GM21423 (cell line): ENCODE results near the gene GABRG3.

Experiments
- ATAC-seq: cut with Tn5 transposase; IDR thresholded peaks from one replicate; pipeline ENCODE4 v1.9.1; 2021; ENCODE audit warnings: mild to moderate bottlenecking, moderate library complexity; ENCODE audit not compliant: unreplicated experiment

Gene GABRG3

DNA sequence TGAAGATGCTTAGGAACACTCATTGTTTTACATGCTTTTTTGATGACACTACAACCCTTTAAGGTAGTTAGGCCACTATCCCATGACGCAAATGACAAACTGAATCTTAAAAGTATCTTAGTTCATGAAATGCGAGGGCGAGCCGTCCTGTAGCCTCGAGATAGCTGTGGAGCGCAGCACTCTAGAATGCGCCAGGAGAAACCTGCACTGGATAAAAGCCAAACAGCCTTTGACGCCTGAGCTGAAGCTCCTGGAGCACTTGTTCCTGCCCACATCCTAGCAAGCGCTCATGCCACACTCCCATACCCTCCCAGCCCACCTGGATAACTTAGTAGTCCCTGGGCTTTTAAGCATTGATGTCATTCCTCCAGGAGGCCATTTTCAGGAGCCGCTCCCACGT is 516.9 kb downstream of the GABRG3 start:
- ATAC-seq = no peak

DNA sequence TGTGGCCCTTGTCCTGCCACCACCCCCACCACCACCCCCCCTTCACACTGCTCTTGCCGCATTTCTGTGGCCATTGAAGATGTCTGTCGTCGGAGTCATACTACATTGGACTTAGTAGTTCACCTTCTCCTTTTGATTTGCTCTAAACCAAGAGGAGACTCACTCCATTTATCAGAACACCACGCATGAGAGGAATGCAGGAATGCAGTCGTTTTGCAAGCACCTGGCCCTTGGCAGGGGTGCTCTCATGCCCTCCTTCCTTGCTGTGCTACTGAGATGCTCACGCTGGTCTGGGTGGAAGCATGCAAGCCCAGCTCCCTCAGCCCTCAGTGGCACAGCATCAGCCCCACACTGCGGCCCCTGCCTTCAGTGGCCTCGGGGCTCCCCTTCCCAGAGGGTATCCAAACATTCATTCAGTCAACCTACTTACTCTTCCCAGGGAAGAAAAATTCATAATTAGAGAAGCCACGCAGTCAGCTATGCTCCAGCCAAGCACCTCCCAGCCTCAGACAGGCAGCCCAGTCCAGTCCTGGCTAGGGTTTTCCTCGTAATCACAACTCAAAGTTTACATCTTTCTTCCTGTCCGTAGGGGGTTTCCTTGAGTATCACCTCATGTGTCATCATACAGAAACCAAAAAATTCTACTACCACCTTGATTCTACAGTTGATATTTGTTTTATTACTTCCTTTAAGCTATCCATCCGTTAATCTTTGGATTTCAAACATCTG is 520.0 kb downstream of the GABRG3 start:
- no peak for ATAC-seq

DNA sequence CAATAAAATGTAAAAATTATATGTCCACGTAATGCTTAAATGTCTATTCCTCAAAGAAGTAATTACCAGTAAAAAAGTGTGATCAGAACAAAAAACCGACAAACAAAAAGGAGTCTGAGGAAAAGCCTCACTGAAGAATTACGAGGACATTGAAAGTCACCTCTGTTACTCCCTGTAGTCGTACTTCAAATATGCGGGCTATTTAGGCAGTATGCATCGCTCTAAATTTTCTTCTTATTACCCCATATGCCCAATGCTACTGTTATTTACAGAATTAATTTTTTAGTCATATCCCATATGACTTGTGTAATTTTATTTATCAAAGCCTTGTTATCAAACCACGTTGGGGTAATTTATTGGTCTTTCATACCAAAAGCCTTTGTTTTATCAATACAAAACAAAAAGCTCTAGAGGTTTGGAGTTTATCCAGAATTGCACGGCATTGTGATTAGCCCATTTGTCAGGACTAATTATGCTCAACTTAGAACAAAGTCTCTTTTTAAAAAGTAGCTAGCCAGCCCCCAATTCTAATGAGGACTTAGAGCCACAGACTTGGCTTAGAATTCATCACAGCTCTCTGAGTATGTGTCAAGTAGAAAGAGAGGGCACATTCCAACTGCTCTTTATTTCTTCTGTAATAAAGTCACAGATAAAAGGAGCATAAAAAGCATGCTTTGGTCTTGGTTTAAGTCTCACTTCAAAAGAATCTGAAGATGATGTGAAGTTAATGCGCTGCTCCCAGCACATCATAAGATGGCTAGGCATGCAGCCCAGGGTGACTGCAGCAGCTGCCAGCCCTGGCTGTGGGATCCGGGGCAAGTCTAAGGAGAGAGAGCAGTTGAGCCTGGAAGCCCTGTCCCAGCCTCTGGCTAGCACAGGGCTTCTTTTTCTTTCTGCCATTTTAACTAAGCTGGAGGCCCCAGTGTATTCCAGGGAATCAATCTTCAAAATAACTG is 521.0 kb downstream of the GABRG3 start:
- no peak for ATAC-seq

DNA sequence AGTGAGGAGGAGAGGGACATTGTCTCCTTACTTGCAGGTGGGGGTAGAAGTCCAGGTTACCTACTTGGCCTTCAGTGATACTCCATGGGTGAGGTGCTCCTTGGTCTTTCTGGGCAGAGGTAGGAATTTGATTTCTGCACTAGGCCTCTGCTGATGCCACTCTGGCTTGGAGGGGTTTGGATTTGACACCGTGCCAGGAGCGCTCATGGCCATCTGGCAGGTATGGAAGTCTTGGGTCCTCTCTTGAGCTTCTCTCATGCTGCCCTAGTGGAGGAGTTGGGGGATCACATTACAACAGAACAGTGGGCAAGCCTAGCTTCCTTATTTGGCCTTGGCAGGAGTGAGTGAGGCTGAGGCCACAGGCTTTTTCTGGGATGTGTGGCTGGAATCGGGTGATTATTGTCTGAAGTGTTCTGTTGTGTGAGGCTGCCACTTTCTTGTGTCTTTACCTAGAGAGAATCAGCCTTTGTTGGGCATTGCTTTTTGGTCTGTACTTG is 525.0 kb downstream of the GABRG3 start:
- no peak for ATAC-seq

DNA sequence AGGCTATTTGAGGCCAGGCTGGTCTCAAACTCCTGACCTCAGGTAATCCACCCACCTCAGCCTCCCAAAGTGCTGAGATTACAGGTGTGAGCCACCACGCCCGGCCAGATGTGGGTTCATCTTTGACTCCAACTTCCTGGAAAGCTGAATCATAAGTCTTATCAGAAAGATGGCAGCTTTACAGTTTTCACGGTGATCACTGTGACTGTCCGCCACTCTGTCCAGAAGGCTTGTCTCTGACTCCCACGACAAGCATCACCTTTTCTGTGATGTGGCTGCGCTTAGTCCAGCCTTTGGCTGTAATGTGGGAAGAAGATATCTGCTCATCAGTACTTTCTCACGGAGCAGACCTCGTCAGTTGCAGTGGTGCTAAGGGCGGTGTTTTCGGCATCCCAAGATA is 527.7 kb downstream of the GABRG3 start:
- ATAC-seq = no peak

DNA sequence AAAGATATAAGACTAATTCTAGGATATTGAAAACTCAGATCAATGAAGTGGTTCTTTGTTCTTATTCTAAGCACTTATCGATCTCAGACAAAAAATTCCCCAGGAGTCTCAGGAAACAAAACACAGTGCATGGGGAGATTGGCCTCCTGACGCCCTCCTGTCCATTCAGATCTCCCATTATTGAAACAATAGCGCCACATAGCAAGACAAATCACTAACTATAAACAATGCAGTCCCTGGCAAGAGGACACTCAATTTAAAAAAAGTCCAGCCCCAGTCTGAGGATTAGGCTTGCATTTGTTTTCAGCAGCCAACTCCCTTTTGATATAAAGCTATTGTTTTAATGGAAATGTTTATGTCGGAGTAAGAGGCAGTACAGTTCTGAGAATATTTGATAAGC is 528.2 kb downstream of the GABRG3 start:
- no peak for ATAC-seq

DNA sequence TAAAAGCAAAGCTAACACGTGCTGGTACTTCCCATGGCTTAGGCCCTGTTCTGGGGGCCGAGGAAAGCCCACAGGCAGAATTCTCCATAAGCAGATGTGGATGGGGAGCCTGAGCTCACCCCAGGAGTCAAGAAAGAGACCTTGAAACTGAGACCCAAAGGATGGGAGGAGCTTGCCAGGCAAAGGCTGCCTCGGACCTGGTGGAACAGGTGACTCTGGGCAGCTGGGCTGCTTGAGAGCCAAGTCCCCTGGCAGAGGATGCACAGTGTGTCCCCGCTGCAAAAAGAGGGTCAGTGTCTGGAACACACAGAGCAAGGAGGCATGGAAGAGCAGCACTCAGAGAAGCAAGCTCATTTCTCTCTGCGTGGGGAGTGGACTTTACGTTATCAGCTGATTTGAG is 528.7 kb downstream of the GABRG3 start:
- no peak for ATAC-seq

DNA sequence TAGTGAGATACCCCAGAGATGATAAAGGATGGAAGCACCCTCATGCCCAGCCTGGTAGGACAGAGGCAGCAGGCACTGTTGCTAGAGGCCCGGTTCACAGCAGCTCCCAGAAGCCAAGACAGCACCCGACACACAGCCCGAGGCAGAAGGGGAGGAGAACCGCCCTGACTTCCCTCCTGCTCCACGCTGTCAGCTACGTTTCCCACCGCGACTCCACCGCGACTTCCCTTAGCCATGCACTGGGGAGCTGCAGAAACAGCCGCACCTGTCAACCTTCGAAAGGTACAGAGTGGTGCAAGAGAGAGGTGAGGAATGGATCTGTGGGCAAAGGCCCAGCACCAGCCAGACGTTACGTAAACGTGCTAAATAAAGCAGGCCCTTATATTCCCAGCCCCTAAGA is 529.2 kb downstream of the GABRG3 start:
- ATAC-seq = no peak

DNA sequence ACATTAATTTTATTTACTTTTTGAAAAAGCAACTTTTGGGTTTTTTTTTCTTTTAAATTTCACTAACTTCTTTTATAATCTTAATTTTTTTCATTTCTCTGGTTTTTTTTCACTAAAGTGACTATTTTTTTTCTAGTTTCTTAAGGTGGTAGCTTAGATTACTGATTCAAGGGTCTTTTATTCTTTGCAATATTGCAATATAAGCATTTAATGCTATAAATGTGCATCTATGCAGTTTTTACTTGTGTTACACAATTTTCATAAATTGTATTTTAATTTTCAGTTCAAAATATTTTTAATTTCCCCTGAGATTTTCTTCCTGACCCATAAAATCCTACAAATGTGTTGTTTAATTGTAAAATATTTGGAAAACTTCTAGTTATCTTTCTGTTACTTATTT is 535.8 kb downstream of the GABRG3 start:
- no peak for ATAC-seq

DNA sequence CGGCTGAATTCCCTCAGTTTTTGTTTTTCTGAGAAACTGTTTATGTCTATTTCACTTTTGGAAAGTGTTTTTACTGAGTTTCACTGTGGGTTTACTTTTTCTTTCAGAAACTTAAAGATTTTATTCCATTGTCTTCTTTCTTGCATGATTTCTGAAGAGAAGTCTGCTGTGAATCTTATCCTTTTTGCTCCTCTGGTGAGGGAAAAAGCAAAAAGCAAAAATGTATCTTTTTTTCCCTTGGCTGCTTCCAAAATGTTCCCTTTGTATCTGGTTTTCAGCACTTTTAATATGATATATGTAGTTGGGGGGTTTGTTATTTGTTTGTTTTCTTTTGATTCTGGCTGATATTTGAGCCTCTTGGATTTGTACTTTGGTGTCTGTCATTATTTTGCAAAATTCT is 538.0 kb downstream of the GABRG3 start:
- ATAC-seq = no peak

DNA sequence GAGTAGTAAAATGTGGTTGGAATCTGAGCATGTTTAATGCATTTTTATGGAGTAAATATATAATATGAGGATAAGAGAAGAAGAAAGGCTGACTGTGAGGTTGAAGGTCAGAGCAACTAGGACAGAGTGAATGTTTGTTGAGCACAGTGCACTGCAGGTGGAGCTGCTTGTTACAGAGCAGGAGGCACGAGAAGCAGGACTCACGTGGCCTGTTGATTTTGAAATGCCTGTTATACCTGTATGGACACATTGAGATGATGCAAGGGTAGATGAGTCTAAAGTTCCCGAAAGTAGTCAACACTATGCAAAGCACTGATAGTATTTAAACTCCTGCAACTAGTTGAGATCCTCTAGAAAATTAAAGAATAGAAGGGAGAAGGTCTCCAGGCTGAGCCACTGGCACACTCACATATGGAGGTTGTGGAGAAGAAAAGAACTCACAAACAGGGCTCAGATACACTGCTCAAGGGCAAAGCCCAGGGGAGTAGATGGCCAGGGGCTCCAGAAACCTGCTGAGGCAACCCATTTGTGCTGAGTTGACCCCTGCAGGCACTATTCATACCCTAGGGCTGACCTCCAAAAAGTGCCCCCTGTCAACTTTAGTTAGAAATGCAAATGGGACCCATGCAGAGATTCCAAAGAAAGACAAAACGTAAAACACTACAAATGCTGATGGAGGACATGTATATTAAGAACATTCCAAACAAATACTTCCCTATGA is 541.5 kb downstream of the GABRG3 start:
- ATAC-seq = no peak

DNA sequence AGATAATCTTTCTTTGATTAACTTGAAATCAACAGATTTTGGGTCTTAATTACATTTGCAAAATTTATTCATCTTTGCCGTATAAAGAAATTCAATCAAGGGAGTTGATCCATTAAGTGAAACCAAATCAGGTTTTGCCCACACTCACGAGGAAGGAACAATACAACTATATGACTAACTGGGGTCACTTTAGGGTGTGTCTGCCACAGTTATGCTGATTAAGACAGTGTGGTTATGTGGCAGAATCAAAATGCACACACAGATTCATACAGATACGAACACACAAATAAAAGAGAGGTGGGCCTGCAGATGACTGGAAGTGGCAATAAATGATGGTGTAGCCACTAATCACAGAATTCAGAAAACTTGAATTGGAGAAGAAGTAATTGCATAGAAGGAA is 543.5 kb downstream of the GABRG3 start:
- ATAC-seq = no peak

DNA sequence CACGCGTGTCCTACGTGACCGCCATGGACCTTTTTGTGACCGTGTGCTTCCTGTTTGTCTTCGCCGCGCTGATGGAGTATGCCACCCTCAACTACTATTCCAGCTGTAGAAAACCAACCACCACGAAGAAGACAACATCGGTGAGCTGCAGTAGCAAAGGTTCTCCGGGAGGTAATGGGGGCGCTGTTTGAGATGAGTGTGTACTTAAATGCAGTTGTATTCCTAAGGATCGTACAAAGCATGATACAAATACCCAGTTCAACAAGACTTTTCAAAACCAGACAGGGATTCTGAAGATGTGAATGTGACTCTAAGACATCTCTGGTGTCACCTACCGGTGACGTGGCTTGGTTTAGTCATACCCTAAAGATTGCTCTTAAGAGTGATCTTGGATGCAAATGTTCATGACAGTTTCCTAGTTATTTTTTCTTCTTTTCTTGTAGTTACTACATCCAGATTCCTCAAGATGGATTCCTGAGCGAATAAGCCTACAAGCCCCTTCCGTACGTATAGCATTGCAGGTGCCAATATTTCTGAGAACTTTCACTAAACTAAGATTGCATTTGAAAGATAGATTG is 556.6 kb downstream of the GABRG3 start:
- no peak for ATAC-seq

DNA sequence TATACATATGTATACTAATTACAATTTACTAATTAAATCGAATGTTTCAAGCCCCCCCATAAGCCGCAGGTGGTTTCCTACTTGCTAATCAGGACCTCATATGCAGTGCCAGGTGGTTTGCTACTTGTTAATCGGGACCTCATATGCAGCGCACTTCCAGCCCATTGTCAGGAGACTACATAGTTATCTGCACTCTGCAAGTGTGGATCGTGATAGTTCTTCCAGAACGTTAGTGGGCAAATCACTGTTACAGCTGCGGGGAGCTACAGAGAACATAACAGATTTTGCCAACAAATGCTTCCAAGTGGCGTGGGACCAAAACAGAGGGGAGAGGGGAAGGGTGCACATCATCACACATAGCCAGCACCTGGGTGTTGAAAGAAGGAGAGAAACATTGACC is 558.4 kb downstream of the GABRG3 start:
- ATAC-seq = no peak

DNA sequence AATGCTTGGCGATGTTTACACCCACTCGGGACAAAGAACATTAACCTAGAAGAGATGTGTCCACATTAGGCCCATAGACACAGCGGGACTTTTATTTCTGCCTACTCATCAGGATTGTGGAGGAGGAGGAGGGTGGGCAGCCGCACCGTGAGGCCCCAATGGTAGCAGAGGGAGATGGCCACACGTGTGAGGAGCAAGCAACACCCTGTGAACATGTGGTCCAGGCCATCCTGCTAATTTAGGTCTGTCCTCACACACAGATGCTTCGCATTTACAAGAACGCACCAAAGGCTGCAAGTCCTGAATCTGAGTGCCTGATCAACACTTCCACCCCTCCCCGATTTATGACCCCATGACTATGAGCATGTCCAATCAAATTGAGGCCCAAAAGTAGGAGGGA is 560.0 kb downstream of the GABRG3 start:
- ATAC-seq = no peak

DNA sequence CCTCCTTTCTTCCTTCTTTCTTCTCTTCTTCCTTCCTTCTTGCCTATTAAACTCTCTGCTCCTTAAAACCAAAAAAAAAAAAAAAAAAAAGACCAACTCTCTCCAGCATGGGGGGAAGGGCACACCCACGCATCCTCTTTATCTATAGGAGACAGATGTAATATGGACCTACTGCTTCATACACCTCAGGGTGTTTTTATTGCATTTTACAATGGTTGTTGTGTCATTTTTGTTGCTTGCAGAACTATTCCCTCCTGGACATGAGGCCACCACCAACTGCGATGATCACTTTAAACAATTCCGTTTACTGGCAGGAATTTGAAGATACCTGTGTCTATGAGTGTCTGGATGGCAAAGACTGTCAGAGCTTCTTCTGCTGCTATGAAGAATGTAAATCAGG is 561.4 kb downstream of the GABRG3 start:
- no peak for ATAC-seq

DNA sequence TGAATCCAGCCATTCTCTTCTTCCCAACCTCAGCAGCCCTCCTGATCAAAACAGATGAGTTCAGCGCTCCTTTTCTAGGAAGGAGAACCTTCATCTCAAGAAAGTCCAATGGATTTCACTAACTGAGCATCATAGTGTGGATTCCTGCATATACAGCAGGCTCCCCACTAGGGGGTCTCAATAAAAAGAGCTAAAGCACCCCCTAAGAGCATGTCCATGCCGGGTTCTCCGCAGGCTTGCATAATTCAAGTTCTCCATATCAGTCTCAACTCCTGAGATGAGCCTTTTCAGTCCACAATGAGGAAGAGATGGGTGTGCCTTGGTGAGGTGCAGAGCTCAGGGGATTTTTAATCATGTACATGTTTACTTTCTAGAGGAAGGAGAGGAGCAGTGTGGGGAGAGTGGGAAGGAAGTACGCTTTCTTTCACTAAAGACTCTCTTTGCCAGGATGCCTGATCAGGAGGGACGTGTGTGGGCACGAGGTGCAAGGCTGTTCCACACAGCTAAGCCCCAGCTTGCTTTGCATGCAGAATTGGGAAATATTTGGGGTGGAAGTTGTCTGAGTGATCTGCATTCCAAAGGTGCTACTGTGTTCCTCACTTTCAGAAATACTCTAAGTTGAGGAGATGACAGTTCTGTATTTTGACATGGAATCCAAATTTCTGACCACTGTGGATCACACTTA is 564.6 kb downstream of the GABRG3 start:
- no peak for ATAC-seq

DNA sequence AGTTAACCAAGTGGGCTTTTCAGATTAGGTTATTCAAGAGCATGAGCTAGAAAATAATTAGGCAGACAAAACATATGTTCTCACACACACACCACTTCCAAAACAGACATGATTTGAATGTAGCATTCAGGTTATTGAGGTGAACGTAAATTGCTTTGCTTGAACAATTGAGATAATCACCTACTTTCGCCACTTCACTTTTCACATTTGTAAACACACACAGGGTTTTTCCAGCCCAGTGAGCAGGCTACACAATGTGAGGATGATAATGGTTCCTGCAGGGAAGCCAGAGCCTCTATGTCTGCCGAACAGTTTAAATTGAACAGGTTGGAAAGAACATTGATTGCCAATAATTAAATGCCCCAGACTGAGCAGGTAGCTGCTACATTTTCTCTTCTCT is 567.3 kb downstream of the GABRG3 start:
- no peak for ATAC-seq

DNA sequence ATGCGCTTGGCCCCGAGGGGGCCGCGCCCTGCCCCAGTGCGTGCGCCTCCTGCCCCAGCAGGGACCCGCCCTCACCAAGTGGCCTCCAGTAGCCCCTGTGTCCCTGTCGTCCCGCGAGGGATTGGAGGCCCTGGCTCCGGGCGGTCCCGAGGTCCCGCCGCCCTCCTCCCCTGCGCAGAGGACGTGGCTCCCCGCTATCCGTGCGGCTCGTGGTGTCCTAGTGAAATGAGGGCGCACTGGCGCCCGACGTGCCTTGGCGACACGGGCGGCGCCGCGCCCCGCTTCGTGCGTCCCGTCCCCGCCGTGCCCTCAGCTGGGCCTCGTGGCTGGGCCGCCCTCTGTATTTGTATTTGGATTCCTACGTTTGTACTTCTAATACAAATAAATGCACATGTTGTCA is 570.6 kb downstream of the GABRG3 start:
- ATAC-seq = no peak

DNA sequence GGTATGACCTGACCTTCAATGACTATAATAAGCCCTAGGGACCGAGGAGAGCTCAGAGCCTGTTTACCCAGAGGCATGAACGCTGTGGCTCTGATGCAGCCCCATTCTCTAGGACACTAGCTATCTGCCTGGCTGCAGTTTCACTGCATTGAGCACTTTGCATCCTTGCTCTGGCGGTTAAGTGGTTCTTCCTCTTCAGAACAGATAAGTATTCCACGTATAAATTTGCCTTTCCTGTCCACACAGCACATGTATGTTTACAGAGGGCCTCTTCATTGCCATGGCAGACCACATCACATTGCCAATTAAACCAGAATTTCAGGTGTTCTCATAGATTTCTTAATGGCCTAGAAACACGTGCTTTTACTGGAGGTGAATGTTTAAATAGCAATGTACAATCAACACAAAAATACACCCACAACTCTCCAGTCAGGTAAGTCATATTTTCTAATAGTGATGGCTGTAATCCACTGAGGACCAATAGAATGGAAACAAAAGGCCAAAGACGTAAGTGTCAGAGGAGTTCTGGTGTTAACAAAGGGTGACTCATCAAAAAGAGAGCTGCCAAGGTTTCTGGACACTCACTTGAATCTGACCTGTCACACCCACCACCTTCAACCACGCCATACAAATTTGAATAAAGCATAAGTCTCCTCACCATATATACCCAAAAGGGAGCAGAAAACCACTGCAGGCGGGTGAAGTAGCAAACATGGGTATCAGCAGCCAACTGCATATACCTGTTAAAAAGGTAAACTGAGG is 574.7 kb downstream of the GABRG3 start:
- ATAC-seq = no peak
